GM21723 (cell line): ENCODE measurements around the gene LHX3.

Experiments used
- ATAC-seq: cut with Tn5 transposase; IDR thresholded peaks from one replicate; pipeline ENCODE4 v1.9.1; 2021; ENCODE audit warnings: mild to moderate bottlenecking, moderate library complexity; ENCODE audit not compliant: unreplicated experiment

LHX3 gene

GRCh38 chr9:136228107-136228875 is 23.4 kb upstream of the LHX3 start:
- ATAC-seq, result no peak

GRCh38 chr9:136226680-136227407 is 21.9 kb upstream of the LHX3 start:
- no peak for ATAC-seq

- peak; percentile 70 for ATAC-seq
These were observed 21.1 kb upstream of the LHX3 start for GRCh38 chr9:136225748-136226679.

- ATAC-seq, result peak; percentile 44
These were observed 20.4 kb upstream of the LHX3 start for GRCh38 chr9:136225366-136225747.

- ATAC-seq, result no peak
These were observed 19.1 kb upstream of the LHX3 start for GRCh38 chr9:136223871-136224640.

- no peak for ATAC-seq
These were observed 18.0 kb upstream of the LHX3 start for GRCh38 chr9:136222906-136223285.

GRCh38 chr9:136222166-136222905 is 17.4 kb upstream of the LHX3 start:
- ATAC-seq, result no peak

- no peak for ATAC-seq
These were observed 15.2 kb upstream of the LHX3 start for GRCh38 chr9:136220017-136220729.

- ATAC-seq, result no peak
These were observed 14.3 kb upstream of the LHX3 start for GRCh38 chr9:136219276-136219675.

- ATAC-seq, result no peak
These were observed 13.7 kb upstream of the LHX3 start for GRCh38 chr9:136218673-136219072.

- ATAC-seq, result no peak
These were observed 13.3 kb upstream of the LHX3 start for GRCh38 chr9:136218271-136218670.

GRCh38 chr9:136216541-136217244 is 11.8 kb upstream of the LHX3 start:
- no peak for ATAC-seq

GRCh38 chr9:136213733-136214132 is 8.8 kb upstream of the LHX3 start:
- no peak for ATAC-seq

- no peak for ATAC-seq
These were observed 7.5 kb upstream of the LHX3 start for GRCh38 chr9:136212345-136212950.

GRCh38 chr9:136211441-136212344 is 6.8 kb upstream of the LHX3 start:
- no peak for ATAC-seq

GRCh38 chr9:136211006-136211405 is 6.1 kb upstream of the LHX3 start:
- ATAC-seq, result no peak

- ATAC-seq, result no peak
These were observed 5.3 kb upstream of the LHX3 start for GRCh38 chr9:136210276-136210675.
